PC-3 (cell line): ENCODE measurements around the gene DMTF1. TPM values are rescaled to one million over a fixed set of nuclear protein-coding genes. Genes with fewer than 3 reads are reported as not detected.

ENCODE experiments used
- ATAC-seq: fragments of 200-7000 bp; cut with Tn5 transposase; 2 replicates; pipeline ENCODE4 v1.9.1; 2020; ENCODE audit warnings: mild to moderate bottlenecking, moderate library complexity
- BruUV-seq: library from RNA; stranded (reverse); fragments of 400-500 nt; replicated peaks from 2 replicates; lab custom pipeline; 2021; lab: Mats Ljungman, UMichigan
- CTCF ChIA-PET: fragments of 300-600 bp; sonication (Branson Sonifier 250); formaldehyde crosslinking; loops from one replicate; lab custom pipeline; 2022; ENCODE audit warnings: antibody characterized with exemption; lab: Charles Lee
- POLR2A ChIA-PET: fragments of 300-600 bp; sonication (Branson Sonifier 250); formaldehyde crosslinking; loops from one replicate; lab custom pipeline; 2022; ENCODE audit warnings: antibody characterized with exemption; ENCODE audit not compliant: unreplicated experiment; lab: Charles Lee
- DNase-seq: peaks from one replicate; pipeline ENCODE4 v3.0.0-alpha.2; 2015
- H2AFZ ChIP-seq: fragments of 300-600 bp; sonication (generic); 2 replicates; pipeline ENCODE4 v1.6.0; 2016; ENCODE audit warnings: antibody characterized with exemption, low read length
- H3F3A ChIP-seq: fragments of 300-600 bp; sonication (generic); one replicate; pipeline ENCODE4 v1.6.0; 2017; ENCODE audit warnings: antibody characterized with exemption, low read length, control low read depth, mild to moderate bottlenecking; ENCODE audit not compliant: unreplicated experiment
- H3K27ac ChIP-seq: fragments of 300-600 bp; sonication (generic); 2 replicates; pipeline ENCODE4 v1.5.1; 2016; ENCODE audit warnings: mild to moderate bottlenecking, low read length
- H3K27me3 ChIP-seq: fragments of 300-600 bp; sonication (generic); 2 replicates; pipeline ENCODE4 v1.6.1; 2016; ENCODE audit warnings: low read length, mixed read lengths
- H3K36me3 ChIP-seq: fragments of 300-600 bp; sonication (generic); 2 replicates; pipeline ENCODE4 v1.6.1; 2016; ENCODE audit warnings: low read depth, mixed run types, low read length, mixed read lengths
- H3K4me1 ChIP-seq: fragments of 300-600 bp; sonication (generic); 2 replicates; pipeline ENCODE4 v1.5.1; 2016; ENCODE audit warnings: low read length; ENCODE audit not compliant: insufficient read depth
- H3K4me2 ChIP-seq: fragments of 300-600 bp; sonication (generic); 2 replicates; pipeline ENCODE4 v1.6.0; 2016; ENCODE audit warnings: low read length
- H3K4me3 ChIP-seq: fragments of 300-600 bp; sonication (generic); 2 replicates; pipeline ENCODE4 v1.5.1; 2016; ENCODE audit warnings: mild to moderate bottlenecking, low read length, mixed read lengths
- H3K79me2 ChIP-seq: fragments of 300-600 bp; sonication (generic); 2 replicates; pipeline ENCODE4 v1.6.1; 2017; ENCODE audit warnings: low read length, mixed read lengths
- H3K9ac ChIP-seq: fragments of 300-600 bp; sonication (generic); 2 replicates; pipeline ENCODE4 v1.6.0; 2016; ENCODE audit warnings: mild to moderate bottlenecking, low read length
- H3K9me2 ChIP-seq: fragments of 300-600 bp; sonication (generic); replicated peaks from 2 replicates; pipeline ENCODE4 v1.6.1; 2016; ENCODE audit warnings: mixed run types, low read length, mixed read lengths
- H3K9me3 ChIP-seq: fragments of 300-600 bp; sonication (generic); 2 replicates; pipeline ENCODE4 v1.6.1; 2016; ENCODE audit warnings: low read length, mixed read lengths
- H4K20me1 ChIP-seq: fragments of 300-600 bp; sonication (generic); 2 replicates; pipeline ENCODE4 v1.6.1; 2016; ENCODE audit warnings: low read length, mixed read lengths
- CTCF ChIP-seq: fragments of 300-600 bp; sonication (generic); conservative IDR thresholded peaks from 2 replicates; pipeline ENCODE4 v1.5.1; 2017; ENCODE audit warnings: antibody characterized with exemption, low read depth, mild to moderate bottlenecking, low read length
- EZH2 ChIP-seq: fragments of 300-600 bp; sonication (generic); IDR thresholded peaks from one replicate; pipeline ENCODE4 v1.6.1; 2017; ENCODE audit warnings: antibody characterized with exemption, mild to moderate bottlenecking, low read length; ENCODE audit not compliant: unreplicated experiment
- EZH2phosphoT487 ChIP-seq: fragments of 300-600 bp; sonication (generic); IDR thresholded peaks from 2 replicates; pipeline ENCODE4 v1.6.1; 2018; ENCODE audit warnings: mild to moderate bottlenecking, antibody characterized with exemption, low read length, borderline replicate concordance
- intact Hi-C: fragments of 100-400 bp; cut with micrococcal nuclease; formaldehyde crosslinking; loops from 2 replicates; pipeline ENCODE4 v1.9.0; 2023
- total RNA-seq: library from RNA; depleted of rRNA; stranded (reverse); fragments of >200 nt; gene quantifications from 2 replicates; pipeline ENCODE4 v1.2.3, GENCODE V29; 2014

The DMTF1 gene
- total RNA-seq, 1 experiment from 2014 or later, result 43.6 TPM

GRCh38 chr7:87209295-87209924, 57.2 kb downstream of the DMTF1 start:
- Histone ChIP-seq H3K4me2 (no peak overlapping the region), H3K4me1 (peaks cover 4% of the 10 kb centered on the region; the same call in 1 of the 2 replicates), H3K27me3 (no peaks in the 10 kb centered on the region), H3K4me3 (no peak overlapping the region), H3F3A (peaks cover 3% of the 10 kb centered on the region), H3K27ac (no peak overlapping the region), H2AFZ (no peak overlapping the region), H4K20me1 (no peaks in the 10 kb centered on the region), H3K9me3 (peaks cover 9% of the 10 kb centered on the region; the same call in 1 of the 2 replicates), H3K9ac (no peak overlapping the region), H3K79me2 (peaks cover 8% of the 10 kb centered on the region; the same call in 1 of the 2 replicates), H3K9me2 (no peaks in the 10 kb centered on the region), H3K36me3 (peaks cover 13% of the 10 kb centered on the region)
- ChIA-PET POLR2A (no interaction called here), CTCF (no interaction called here)
- no peak for ATAC-seq
- TF ChIP-seq EZH2phosphoT487 (no peak), CTCF (no peak), EZH2 (no peak)
- no TSS peak for BruUV-seq
- intact Hi-C loops, result no loop called here
- no peak for DNase-seq

- ATAC-seq, result no peak
- peaks cover 2% of the 10 kb centered on the region for H3K36me3 ChIP-seq
- no peaks in the 10 kb centered on the region for H3K9me3 ChIP-seq
- no peak overlapping the region for H3K27ac ChIP-seq
- no peak for DNase-seq
- intact Hi-C loops, result loop anchor here (10.0 kb wide), 1 partner anchor 664 kb away; the partner anchor contains the start of genes DBF4 and SLC25A40
- H3K4me3 ChIP-seq, result no peak overlapping the region
- H3K4me1 ChIP-seq, result peaks cover 4% of the 10 kb centered on the region; the same call in 1 of the 2 replicates
- no peaks in the 10 kb centered on the region for H3K9me2 ChIP-seq
- no peak overlapping the region for H3K9ac ChIP-seq
- BruUV-seq, result no TSS peak
- TF ChIP-seq EZH2, result no peak
- TF ChIP-seq EZH2phosphoT487, result no peak
- no peak for TF ChIP-seq CTCF
- no peaks in the 10 kb centered on the region for H3K27me3 ChIP-seq
- H2AFZ ChIP-seq, result no peak overlapping the region
- ChIA-PET POLR2A (no interaction called here), CTCF (no interaction called here)
- no peak overlapping the region for H3K4me2 ChIP-seq
- H3F3A ChIP-seq, result peaks cover 3% of the 10 kb centered on the region
- H3K79me2 ChIP-seq, result peaks cover 11% of the 10 kb centered on the region; the same call in 1 of the 2 replicates
- no peaks in the 10 kb centered on the region for H4K20me1 ChIP-seq
These were observed 58.3 kb downstream of the DMTF1 start for GRCh38 chr7:87210506-87210905.

GRCh38 chr7:87212498-87212897, 60.2 kb downstream of the DMTF1 start:
- Histone ChIP-seq H3K9me2 (no peaks in the 10 kb centered on the region), H3K36me3 (no peaks in the 10 kb centered on the region), H3F3A (no peaks in the 10 kb centered on the region), H3K4me1 (no peaks in the 10 kb centered on the region), H3K79me2 (peaks cover 11% of the 10 kb centered on the region; the same call in 1 of the 2 replicates), H2AFZ (no peak overlapping the region), H4K20me1 (no peaks in the 10 kb centered on the region), H3K27me3 (no peaks in the 10 kb centered on the region), H3K4me3 (no peak overlapping the region), H3K27ac (no peak overlapping the region), H3K9me3 (no peaks in the 10 kb centered on the region), H3K4me2 (no peak overlapping the region), H3K9ac (no peak overlapping the region)
- TF ChIP-seq EZH2phosphoT487 (no peak), EZH2 (no peak), CTCF (no peak)
- intact Hi-C loops, result loop anchor here (10.0 kb wide), 1 partner anchor 662 kb away; the partner anchor contains the start of genes DBF4 and SLC25A40
- DNase-seq, result no peak
- CTCF ChIA-PET, result no interaction called here
- BruUV-seq, result no TSS peak
- POLR2A ChIA-PET, result no interaction called here
- no peak for ATAC-seq
